GM19463 (cell line): Measurements from ENCODE around the gene PAXX.

Experiments
- ATAC-seq: cut with Tn5 transposase; IDR thresholded peaks from one replicate; pipeline ENCODE4 v1.9.1; 2021; ENCODE audit warnings: mild to moderate bottlenecking, moderate library complexity; ENCODE audit not compliant: unreplicated experiment

PAXX gene

DNA sequence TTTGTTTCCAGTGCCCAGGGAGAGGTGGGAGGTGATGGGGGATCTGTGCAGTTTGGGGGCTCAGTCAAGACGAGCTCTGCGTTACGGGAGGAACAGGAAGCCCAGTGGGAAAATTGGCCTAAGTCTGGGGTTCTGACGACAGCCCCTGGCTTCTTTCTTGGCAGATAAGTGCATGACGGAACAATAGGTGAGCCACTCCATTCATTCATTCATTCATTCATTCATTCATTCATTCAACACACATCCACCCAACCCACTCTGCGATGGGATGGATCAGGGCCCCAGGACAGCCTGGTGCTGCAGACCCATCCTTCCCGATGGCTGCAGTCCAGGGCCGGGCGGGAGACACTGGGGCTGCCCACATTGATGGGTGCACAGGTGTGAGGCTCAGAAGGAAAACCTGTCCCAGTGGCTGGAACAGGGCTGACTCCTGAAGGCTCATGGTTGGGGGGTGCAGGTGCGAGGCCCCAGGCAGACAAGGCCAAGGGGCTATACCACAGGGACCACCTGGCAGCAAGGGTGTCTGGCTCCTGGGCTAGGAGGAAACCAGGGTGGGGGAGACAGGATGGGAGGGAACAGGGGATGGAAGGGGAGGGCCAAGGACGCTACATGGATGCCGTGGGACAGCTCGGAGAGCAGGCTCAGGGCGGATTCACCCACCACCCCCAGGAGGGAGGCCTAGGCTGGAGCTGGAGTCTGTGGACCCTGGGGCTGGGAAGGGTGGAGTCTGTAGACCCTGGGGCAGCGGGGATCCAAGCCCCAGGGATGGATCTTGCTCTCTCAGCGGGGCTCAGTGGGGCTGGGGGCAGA, 11.3 kb upstream of the PAXX start:
- ATAC-seq = no peak

DNA sequence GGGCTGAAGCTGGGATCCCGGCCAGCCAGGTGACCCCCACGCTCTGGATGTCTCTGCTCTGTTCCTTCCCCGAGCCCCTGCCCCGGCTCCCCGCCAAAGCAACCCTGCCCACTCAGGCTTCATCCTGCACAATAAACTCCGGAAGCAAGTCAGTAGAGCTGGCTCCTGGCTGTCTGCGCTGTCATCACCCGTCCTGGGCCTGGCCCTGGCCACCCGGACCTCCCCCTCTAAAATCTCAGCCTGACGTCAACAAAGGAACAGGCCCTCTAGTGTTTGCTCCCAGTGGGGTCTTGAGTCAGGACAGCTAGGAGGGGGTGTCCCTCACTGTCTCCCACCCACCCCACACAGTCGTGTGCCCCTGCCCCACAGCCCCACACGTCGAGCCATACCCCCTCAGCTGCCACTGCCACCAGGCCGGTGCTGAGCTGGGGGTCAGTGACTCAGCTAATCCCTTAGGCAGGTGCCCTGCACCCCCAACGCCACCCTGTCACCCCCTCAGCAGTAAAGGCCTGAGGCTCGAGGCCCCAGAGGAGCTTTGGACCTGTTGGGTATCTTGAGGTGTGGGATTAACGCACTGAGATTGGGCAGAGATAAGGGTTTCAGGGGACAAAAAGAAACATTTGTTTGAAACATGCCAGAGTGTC, 10.5 kb upstream of the PAXX start:
- no peak for ATAC-seq

DNA sequence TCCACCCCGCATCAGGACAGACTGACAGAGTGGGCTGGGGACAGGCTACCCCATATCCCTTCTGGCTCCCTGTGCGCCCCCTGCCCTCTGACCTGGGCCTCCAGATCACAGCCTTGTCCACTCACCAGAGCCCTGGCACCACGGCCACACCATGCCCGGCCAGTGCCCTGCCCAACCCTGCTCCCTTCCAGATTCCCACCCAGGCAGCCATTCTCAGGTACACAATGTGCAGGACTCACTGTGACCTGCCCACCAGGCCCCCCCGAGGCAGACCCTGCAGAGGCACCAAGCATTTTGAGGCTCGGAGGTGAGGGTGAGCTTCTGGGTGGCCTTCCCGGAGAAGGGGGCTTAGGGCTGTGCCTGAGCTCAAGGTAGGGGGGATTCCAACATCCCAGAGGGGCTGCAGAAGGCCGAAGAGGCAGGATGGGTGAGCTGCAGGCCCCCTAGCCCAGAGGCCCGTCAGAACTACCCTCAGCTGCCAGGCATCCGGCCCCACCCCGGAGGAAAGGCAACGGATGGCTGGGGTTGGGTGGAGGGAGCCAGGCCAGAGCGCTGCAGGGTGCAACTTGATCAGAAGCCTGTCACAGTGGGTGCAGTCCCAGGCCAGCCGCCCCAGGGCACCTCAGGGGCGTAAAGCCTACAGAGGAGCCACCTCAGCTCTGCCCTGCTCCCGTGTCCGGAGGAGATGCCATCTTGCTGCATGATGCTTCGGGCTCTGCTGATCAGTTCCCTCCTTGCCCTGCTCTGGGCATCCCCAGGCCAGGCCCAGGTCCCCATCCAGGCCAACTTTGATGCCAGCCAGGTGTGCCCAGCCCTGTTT, 9.8 kb upstream of the PAXX start, which contains the start of gene LCNL1:
Gene LCNL1, plus strand, starts transcription at position 762 of the 820 bp plus-strand sequence. CDS start 594 bp downstream, outside the sequence.
- ATAC-seq = no peak

DNA sequence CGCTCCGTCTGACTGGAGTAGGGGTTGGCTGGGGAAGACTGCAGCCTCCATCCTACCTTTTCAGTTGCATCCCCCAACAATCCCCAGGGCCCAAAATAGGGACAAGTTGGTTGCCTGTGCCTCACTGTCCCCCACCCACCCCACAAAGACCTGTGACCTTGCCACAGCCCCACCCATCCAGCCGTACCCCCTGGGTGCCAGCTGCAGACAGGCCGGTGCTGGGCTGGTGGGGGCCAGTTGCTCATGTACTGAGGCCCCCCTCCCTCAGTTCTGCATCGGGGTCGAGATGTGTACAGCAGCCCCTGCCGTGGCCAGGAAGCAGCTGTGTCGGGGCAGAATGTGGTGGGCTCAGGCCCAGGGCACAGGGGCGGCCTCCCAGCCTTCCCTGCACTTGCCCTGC, 9.1 kb upstream of the PAXX start:
- no peak for ATAC-seq

DNA sequence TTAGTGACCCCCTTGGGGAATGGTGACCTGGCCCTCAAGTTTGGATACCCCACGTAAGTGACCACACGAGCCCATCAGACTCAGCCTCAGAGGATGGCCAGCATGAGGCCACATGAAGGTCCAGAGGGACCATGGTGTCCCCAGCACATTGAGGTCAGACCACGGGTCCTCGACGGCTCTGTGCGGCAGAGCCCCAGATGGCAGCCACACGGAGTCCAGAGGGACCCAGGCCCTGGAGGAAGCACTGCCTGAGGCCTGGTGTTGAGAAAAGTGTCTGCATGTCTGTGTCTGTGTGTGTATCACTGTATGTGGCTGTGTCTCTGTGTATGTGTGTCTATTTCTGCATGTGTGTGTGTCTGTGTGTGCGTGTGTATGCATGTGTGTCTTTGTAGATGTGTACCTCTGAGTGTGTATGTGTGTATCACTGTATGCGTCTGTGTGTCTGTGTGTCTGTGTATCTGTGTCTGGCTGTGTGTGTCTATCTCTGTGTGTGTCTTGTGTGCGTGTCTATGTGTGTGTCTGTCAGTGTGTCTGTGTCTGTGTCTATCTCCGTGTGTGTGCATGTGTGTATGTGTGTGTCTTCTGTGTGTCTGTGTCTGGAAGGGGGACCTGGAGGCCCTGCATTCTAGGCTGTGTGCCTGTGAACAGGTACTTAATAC, 8.4 kb upstream of the PAXX start:
- ATAC-seq = no peak

DNA sequence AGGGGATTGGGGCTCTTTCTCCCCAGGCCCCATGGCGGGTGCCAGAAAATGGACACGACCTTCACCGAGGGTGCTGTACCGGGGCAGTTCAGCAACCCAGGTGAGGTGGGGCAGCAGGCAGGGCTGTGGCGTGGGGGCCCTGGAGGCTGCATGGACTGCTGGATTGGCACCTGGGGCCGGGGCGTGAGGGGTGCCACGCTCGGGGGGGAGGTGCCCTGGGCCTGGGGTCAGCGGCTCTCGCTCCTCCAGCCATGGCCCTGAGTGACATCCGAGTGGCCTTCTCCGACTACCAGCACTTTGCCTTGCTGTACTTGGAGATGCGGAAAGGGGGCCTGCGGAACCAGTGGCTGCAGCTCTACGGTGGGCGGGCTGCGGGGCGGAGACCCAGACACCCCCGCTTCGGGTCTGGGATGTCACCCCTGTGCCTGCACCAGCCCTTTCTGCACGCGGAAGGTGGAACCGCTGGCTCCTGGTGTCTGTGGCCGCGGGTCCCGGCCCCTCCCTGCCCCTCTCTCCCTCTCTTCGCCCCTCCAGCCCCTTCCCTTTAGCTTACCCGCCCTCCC, 7.7 kb upstream of the PAXX start:
- no peak for ATAC-seq

DNA sequence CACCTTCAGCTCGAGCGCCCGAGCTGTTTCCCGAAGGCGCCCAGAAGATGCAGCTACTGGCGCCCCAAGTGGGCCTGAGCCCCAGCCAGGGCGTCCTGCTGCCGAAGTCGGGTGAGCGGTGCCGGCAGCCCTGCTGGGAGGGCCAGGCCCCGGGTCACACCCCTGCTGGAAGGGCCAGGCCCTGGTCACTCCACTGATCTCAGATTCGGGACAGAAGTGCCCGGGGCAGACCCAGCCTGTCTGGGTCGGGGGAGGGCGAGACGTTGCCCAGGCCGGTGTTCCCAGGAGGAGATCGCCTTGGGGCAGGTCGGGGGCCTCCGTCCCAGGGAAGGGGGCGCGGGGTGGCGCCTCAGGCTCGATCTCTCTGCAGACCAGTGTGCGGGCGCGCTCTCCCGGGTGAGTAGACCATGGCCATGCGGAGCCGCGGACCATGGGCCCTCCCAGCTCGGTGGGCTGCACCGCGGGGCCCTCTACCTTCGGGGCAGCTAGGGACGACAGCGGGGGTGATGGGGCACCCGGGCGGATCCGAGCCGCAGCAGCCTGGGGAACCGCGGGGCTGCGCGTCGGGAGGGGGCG, 7.1 kb upstream of the PAXX start:
- no peak for ATAC-seq

DNA sequence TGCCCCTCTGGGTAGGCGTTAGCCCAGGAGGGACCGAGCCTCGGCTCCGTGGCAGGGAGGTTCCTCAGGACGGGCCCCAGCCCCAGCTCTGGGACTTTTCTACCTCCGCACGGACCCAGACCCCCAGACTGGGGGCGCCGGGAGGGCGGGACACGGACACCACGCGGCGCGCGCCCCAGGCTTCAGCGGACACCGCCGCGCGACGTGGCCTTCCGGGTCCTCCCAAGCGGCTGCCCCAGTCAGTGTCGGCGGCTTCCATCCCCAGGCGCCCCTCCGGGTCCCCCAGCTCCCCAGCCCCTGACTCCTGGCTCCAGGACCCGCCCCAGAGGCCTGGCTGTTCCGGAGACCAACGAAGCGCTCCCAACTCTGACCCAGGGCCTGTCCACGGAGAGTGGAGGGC, 6.4 kb upstream of the PAXX start:
- no peak for ATAC-seq

DNA sequence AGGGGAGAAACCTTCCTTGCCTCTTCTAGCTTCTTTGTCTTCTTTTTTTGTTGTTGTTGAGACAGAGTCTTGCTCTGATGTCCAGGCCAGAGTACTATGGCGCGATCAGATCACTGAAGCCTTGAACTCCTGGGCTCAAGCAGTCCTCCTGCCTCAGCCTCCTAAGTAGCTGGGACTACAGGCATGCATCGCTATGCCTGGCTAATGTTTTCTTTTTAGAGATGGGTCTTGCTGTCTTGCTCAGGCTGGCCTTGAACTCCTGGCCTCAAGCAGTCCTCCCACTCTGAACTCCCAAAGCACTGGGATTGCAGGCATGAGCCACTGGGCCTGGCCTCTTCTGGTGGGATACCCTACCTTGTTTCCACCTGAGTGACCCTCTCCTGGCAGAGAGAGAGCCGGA, 3.4 kb upstream of the PAXX start:
- ATAC-seq = no peak

DNA sequence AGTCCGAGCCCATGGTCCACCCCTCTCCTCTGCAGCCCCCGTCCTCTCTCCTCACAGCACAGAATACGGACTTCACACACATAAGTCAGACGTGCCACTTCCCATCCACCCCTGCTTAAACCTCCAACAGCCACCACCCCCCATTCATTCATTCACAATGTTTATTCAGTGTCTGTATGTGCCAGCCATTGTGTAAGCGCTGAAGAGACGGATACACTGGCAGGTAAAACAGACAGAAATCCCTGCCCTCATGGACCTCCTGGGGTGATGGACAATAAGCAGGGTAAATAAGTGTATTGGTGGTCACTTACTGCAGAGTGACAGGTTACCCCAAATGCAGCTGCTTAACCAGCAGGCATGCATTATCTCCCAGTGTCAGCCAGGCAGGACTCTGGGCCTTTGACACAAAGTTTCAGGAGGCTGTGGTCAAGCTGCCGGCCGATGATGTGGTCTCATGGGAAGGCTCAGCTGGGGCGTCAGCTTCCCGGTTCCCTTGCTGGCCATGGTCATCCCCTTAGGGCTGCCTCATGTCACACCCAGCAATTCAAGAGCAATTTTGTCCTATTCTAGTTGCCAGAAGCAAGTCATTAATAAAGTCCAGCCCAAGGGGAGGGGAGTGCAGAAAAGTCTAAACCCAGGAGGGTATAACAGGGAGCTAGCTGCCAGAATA, 1.8 kb upstream of the PAXX start:
- no peak for ATAC-seq

DNA sequence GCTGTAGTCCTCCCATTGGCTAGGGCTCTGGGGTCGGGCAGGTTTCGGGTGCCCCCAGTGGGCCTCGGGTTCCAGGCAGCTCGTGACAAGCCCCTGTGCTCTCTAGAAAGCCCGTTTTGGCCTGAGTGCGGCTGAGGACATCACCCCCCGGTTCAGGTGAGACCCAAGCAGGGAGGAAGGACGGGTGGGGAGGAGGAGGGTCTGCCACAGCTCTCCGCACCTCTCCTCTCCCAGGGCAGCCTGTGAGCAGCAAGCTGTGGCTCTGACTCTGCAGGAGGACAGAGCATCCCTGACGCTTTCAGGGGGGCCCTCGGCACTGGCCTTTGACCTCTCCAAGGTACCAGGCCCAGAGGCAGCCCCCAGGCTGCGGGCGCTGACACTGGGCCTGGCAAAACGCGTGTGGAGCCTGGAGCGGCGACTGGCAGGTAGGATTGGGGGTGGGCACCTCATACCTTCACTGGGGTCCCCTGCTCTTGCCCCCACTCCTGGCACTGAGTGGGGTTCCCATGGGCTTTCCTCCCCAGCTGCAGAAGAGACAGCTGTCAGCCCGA, 672 bp downstream of the PAXX start:
- no peak for ATAC-seq

DNA sequence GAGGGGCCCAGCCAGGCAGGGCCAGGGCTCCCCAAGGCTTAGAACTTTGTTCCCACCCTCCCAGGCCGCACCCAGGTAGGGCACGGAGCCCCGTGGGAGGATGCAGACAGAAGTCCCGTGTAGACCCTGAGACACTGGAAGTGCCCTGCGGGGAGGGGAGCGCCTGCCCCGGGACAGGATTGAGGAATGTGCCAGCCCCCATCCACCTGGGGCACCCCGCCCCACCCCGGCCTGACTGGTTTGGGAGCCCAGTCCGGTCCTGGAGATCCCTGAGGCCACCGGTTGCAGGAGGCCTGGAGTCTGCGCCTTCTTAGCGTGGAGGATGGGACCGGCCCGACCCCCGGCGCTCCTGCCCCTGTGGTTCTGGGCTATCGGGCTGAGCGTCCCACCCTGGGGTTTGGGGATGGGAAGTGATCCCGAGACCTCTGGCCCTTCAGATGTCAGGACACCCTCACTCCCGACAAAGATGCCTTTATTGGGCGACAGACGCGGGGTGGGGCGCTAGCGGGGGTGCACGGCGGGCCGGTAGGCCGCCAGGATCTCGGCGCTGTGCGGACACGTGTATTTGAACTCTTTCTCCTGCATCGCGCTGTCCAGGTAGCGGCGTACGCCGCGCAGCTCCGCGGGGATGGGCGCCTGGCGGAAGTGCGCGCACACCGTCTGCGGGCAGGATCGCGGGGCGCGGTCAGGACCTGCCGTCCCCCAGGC, 2.1 kb downstream of the PAXX start:
- no peak for ATAC-seq

DNA sequence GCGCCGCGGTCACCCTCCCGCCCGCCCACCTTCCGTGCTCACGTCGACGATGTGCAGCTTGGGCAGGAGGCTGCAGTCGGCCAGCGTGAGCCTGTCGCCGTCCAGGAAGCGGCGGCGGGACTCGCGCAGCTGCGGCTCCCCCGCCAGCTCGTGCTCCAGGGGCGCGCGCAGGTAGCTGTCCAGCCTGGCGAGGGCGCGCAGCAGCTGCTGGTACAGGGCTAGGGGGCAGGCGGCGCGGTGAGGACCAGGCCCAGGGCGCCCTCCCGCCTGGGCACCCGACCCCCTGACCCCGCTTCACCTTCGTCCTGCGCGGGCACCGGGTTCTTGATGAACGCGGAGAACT, 2.6 kb downstream of the PAXX start:
- no peak for ATAC-seq

DNA sequence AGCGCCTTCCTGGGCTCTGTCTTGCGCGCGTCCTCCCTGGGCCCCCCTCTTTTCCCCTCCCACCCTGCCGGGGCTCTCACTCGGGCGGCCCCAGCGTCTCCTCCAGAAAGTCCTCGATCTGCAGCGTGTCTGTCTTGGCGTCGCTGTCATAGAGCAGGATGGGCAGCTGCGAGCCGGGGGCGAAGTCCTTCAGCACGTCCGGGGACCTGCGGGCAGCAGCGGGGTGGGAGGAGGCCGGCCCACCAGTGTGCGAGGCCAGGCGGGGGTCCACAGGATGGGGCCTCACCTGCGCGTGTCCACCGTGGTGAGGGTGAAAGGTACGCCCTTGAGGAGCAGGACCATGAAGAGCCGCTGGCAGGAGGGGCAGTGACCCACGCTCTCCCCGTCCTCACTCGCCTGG, 3.1 kb downstream of the PAXX start:
- no peak for ATAC-seq

DNA sequence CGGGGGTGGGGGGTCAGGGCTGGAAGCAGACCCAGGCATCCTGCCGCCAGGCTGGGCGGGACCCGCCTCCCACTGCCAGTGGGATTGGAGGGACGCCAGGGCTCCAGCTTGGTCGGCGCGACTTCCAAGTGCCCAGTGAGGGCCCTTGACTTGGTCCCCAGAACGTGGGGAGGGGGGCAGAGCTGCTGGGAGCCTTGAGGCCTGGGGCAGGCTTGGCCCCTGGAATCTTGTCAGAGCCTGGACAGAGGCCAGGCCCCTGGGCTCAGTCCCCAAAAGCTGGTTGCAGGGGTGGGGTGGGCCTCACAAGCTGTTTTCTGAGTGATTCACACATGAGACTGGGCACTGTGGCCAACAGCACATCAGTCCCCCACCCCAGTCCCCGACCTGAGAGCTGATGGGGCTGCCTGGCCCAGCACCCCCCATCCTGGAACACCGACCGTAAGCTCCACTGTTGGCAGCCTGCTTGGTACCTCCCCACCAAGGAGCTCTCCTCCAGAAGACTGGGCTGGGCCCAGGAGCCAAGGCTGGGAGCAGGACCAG, 3.6 kb downstream of the PAXX start:
- ATAC-seq = no peak

DNA sequence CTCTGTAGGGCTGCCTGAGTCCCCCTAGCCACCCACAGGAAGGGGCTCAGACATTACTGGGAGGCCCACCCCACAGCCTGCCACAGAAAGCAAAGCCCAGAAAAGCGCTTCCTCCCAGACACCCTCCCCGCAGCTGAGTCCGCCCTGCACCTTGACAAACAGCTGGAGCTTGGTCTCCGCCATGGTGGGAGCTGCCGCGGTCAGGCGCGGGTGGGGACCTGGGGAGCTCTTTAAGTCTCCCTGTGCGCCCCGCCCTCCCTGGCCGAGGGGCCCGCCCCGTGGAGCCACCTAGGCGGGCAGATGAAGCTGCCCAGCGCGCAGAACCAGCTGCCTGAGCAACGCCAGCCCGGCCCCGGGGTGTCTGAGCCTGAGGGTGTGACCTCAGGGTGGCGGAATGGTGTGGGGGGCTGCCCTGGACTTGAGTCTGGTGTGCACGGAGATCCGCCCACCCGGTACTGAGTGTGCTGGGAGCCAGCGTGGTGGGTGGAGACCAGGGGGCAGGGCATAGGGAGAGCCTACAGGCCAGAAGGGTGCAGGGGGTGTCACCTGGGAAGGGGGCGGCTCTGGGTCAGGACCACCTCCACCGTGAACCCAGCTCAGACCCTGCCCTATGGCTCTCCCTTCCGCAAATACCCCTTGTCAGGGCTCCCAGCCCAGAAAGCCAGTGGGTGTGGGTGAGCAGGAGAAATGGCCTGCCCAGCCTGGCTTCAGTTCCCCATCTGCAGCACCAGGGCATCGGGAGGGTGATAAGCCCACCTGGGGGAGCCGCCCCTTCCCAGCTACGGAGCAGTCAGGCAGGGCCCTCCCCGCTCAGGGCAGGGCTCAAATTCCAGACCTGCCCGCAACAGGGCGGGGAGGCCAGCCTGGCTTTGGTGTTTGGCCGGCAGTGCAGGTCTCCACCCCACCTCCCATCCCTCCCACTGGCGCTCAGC, 4.4 kb downstream of the PAXX start, which contains the start of gene CLIC3:
Gene CLIC3, minus strand, starts transcription at position 208 of the 932 bp plus-strand sequence. Its CDS starts 25 bp downstream, at position 183.
- ATAC-seq = no peak

DNA sequence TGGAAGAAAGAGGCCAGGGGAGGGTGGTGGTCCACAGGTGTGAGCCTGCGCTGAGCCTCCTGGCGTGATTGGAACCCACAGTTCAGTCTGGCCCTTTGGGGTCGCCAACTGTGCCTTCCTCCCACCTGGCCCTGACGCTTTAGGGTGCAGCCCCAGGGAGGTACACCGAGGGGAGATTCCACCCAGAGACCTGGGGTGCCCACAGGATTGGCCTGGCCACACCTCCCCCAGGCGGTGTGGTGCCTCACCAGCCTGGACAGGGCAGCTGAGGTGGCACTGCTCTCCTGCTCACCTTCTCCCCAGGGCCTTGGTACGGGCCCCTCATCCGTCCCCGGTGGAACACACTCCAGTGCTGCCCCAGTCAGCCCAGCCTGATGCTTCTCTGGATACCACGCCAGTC, 5.1 kb downstream of the PAXX start:
- ATAC-seq = no peak

DNA sequence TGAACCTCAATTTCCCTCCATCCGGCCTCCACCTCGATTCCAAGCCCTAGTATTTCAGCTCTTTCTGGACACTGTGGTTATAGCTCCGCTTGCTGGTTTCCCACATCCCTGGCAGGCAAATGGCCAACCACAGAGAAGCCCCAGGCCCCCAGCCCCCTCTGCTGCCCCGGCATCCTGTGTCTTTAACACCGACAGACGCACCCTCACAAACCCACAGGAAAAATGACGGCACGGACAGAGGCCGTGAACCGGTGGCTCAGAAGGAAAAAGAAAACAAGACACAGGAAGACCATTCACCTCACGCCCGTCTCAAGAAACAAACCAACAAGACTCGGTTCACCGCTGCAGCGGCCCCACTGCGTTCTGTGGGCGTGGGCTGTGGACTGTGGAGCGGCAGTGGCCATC, 5.6 kb downstream of the PAXX start:
- ATAC-seq = no peak
